ENCODE data around the gene CTTNBP2. TPM values are rescaled to one million over a fixed set of nuclear protein-coding genes. Genes with fewer than 3 reads are reported as not detected.

CTTNBP2 gene
- total RNA-seq, 1 donor from 2014 or later: 25.5 TPM

DNA sequence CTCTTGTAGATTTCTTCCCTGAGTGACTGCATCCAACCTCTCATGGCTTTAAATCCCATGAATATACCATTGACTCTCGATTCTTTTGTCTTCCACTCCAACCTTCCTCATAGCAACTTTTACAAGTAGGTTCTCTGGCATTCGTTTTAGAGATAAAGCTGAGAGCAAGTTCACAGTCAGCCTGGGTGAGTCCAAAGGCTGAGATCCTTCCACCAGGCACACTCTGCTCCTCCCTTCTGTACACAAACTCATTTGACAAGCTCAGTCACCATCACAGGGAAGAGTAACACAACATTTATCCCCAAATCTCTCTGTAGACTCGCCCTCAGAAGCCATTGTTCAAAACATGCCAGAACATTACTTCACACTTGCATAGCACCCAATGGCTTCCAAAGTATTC, 10.9 kb downstream of the CTTNBP2 start:
- H4K20me1 ChIP-seq (ENCODE audit: low read depth): peaks cover 45% of the 10 kb centered on the region
- no peak for DNase-seq (ENCODE audit: low spot score)
- no peaks in the 10 kb centered on the region for H3K9me3 ChIP-seq (ENCODE audit: low read depth)
- peaks cover 80% of the 10 kb centered on the region for H3K79me2 ChIP-seq (ENCODE audit: low read depth)
- no peaks in the 10 kb centered on the region for H3F3A ChIP-seq (ENCODE audit: low read depth)
- Mint-ChIP-seq H3K27ac (no peak overlapping the region), H3K27me3 (ENCODE audit: insufficient read depth, low read depth) (no peaks in the 10 kb centered on the region), H3K4me1 (no peaks in the 10 kb centered on the region), H3K4me3 (no peak overlapping the region), H3K9me3 (no peaks in the 10 kb centered on the region), H3K36me3 (peaks cover 10% of the 10 kb centered on the region)
- peaks cover 12% of the 10 kb centered on the region for H3K36me3 ChIP-seq
- no peak overlapping the region for H2AFZ ChIP-seq (replicated peaks)
- H3K9ac ChIP-seq: no peak overlapping the region
- no peaks in the 10 kb centered on the region for H3K27me3 ChIP-seq
- TF ChIP-seq EZH2phosphoT487 (IDR thresholded peaks at IDR 0.05): no peak
- TF ChIP-seq EZH2 (IDR thresholded peaks at IDR 0.05): no peak
- TF ChIP-seq CTCF (IDR thresholded peaks at IDR 0.05): no peak
- no peak overlapping the region for H3K4me3 ChIP-seq
- H3K4me1 ChIP-seq: peaks cover 23% of the 10 kb centered on the region
- no peak overlapping the region for H3K27ac ChIP-seq
- H3K4me2 ChIP-seq: no peak overlapping the region

DNA sequence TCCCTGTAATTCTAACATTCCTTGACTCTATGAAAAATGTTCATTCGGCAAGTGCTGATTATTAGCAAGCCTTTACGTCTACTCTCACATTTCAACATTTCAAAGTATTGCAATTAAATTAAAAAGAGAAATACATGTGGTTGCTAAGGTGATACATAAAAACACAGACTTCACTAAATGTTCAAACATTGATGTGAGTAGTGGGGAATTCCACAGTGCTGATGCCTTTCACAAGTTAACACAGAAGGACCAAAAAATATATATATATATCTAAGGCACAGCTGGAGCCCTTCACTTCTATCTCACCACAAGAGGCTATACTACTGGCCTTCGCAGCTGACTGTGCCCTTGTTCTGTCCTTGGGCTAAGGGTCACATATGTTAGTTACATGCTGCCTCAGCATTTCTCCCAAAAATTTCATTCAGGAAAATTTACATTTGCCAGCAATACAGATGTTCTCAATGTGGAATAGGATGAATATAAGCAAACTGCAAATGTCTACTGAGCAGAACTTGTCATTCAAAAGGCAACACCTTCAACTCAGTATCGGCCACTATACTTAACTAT, 13.9 kb downstream of the CTTNBP2 start:
- Mint-ChIP-seq H3K36me3 (peaks cover 10% of the 10 kb centered on the region), H3K27ac (no peak overlapping the region), H3K9me3 (no peaks in the 10 kb centered on the region), H3K27me3 (ENCODE audit: insufficient read depth, low read depth) (no peaks in the 10 kb centered on the region), H3K4me1 (no peaks in the 10 kb centered on the region), H3K4me3 (no peak overlapping the region)
- Histone ChIP-seq H3K9me3 (ENCODE audit: low read depth) (no peaks in the 10 kb centered on the region), H4K20me1 (ENCODE audit: low read depth) (peaks cover 21% of the 10 kb centered on the region), H2AFZ (replicated peaks) (no peak overlapping the region), H3K4me2 (no peak overlapping the region), H3K27me3 (no peaks in the 10 kb centered on the region), H3K36me3 (peaks cover 22% of the 10 kb centered on the region), H3K9ac (no peak overlapping the region), H3K4me1 (peaks cover 8% of the 10 kb centered on the region), H3F3A (ENCODE audit: low read depth) (no peaks in the 10 kb centered on the region), H3K27ac (no peak overlapping the region), H3K4me3 (no peak overlapping the region), H3K79me2 (ENCODE audit: low read depth) (peaks cover 50% of the 10 kb centered on the region)
- DNase-seq (ENCODE audit: low spot score): no peak
- TF ChIP-seq EZH2 (IDR thresholded peaks at IDR 0.05) (no peak), CTCF (IDR thresholded peaks at IDR 0.05) (no peak), EZH2phosphoT487 (IDR thresholded peaks at IDR 0.05) (no peak)

DNA sequence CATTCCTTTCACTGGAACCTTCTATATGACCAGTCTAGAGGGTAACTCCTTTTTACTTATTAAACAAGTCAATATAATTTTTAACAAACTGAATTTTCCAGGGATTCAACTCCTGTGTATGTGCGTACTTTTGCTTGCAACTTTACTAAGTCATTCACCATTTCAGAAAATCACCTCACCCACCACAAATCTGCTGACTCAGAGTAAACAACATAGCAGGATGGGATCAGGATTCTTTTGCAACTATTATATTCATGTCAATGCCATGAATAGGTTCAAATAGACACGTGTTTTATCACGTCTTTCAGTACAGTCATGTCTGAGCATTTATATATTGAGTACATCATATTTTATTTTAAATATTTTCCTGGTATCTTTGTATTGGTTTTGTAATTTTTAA, 14.5 kb downstream of the CTTNBP2 start:
- H3K27me3 Mint-ChIP-seq (ENCODE audit: insufficient read depth, low read depth): no peaks in the 10 kb centered on the region
- H3K4me1 Mint-ChIP-seq: no peaks in the 10 kb centered on the region
- Histone ChIP-seq H2AFZ (replicated peaks) (no peak overlapping the region), H3K4me2 (no peak overlapping the region), H3F3A (ENCODE audit: low read depth) (no peaks in the 10 kb centered on the region), H3K79me2 (ENCODE audit: low read depth) (peaks cover 50% of the 10 kb centered on the region), H4K20me1 (ENCODE audit: low read depth) (peaks cover 15% of the 10 kb centered on the region), H3K9me3 (ENCODE audit: low read depth) (no peaks in the 10 kb centered on the region), H3K9ac (no peak overlapping the region), H3K27ac (no peak overlapping the region), H3K36me3 (peaks cover 22% of the 10 kb centered on the region), H3K4me3 (no peak overlapping the region), H3K4me1 (peaks cover 2% of the 10 kb centered on the region), H3K27me3 (no peaks in the 10 kb centered on the region)
- H3K9me3 Mint-ChIP-seq: no peaks in the 10 kb centered on the region
- H3K36me3 Mint-ChIP-seq: peaks cover 10% of the 10 kb centered on the region
- TF ChIP-seq EZH2 (IDR thresholded peaks at IDR 0.05): no peak
- TF ChIP-seq CTCF (IDR thresholded peaks at IDR 0.05): no peak
- H3K27ac Mint-ChIP-seq: no peak overlapping the region
- DNase-seq (ENCODE audit: low spot score): no peak
- H3K4me3 Mint-ChIP-seq: no peak overlapping the region
